ENCODE data around the gene CCNF. TPM values are rescaled to one million over a fixed set of nuclear protein-coding genes. Genes with fewer than 3 reads are reported as not detected.

Gene CCNF
- total and polyA plus RNA-seq, 9 of the 15 experiments (the other 6 are each of a cell fraction or from before 2014, with no cell fraction given), result 4.1 to 70.1 (median 29.5) TPM

- H3K79me2 ChIP-seq (ENCODE audit: control insufficient read depth, insufficient read depth, low read length), result peaks cover 51% of the 10 kb centered on the region
- WGBS (ENCODE audit: insufficient coverage, low coverage, missing lambda C conversion rate), result 0% methylated on average over 57 of the region's 100 CpGs
- TSS peak; percentile 81 for BruUV-seq (replicated peaks)
- ATAC-seq (peak; percentile 78), FAIRE-seq (peak; percentile 51), DNase-seq (ENCODE audit: extremely low read depth in 1 of 4, low spot score in 3 of 4) (peak; percentile 60 to 78 (median 68))
- CTCF ChIA-PET (ENCODE audit: low intra/inter-chr PET ratio), result interaction anchor here (0.6 to 1.1 kb wide), 4 partner anchors 27 to 177 kb away, joined by 3 to 5 read pairs (median 3); partner anchors contain the start of gene ATP6V0C
- in situ Hi-C loops (cut with MboI) (no loop called here), intact Hi-C loops (cut with micrococcal nuclease) (no loop called here)
- H3K27ac ChIP-seq (ENCODE audit: extremely low read depth, low read depth, low read length), result peak overlapping the region; percentile 88
- peaks cover 37 to 94% of the 10 kb centered on the region in 2 experiments for H3K4me1 ChIP-seq (replicated peaks in 1 of 2; ENCODE audit: control insufficient read depth in 2 of 2, insufficient read depth in 2 of 2, low read length in 2 of 2)
- POLR2A ChIA-PET, result interaction anchor here (0.6 to 1.4 kb wide), 6 partner anchors 11 to 502 kb away, joined by 3 to 4 read pairs (median 3); partner anchors contain the start of gene TBL3
- peak overlapping the region; percentile 76 for H3K4me3 ChIP-seq
- peak overlapping the region; percentile 89 for H3K4me2 ChIP-seq (ENCODE audit: insufficient read depth, low read length)
- H3K36me3 ChIP-seq (ENCODE audit: control insufficient read depth, insufficient read depth, low read length), result no peaks in the 10 kb centered on the region; the same call in 2 of the 3 replicates
- peaks cover 3% of the 10 kb centered on the region; the same call in 1 of the 2 replicates for H4K20me1 ChIP-seq (replicated peaks; ENCODE audit: control insufficient read depth, insufficient read depth, low read length)
- H2AFZ ChIP-seq (ENCODE audit: low read depth, low read length), result peak overlapping the region; percentile 75
- no peaks in the 10 kb centered on the region for H3K9me3 ChIP-seq (replicated peaks; ENCODE audit: control insufficient read depth, insufficient read depth, low read depth, low read length)
- no peaks in the 10 kb centered on the region for H3K9me1 ChIP-seq (ENCODE audit: control insufficient read depth, insufficient read depth, low read length)
- H3K27me3 ChIP-seq (ENCODE audit: control insufficient read depth in 2 of 2, insufficient read depth in 2 of 2, low read length in 2 of 2), result no peaks in the 10 kb centered on the region
- H3K9ac ChIP-seq (ENCODE audit: insufficient read depth in 1 of 2, low read depth in 2 of 2, low read length in 2 of 2), result peak overlapping the region; percentile 80 to 98
- TF ChIP-seq BRCA1 (IDR thresholded peaks at IDR 0.05) (no peak), BRCA1 (CRISPR knock-in tag; IDR thresholded peaks at IDR 0.05) (no peak), ESRRA (IDR thresholded peaks at IDR 0.05; ENCODE audit: borderline replicate concordance, low read depth) (no peak; the same call in 1 of the 2 replicates), ZNF507 (tag; conservative IDR thresholded peaks at IDR 0.05) (no peak), ZNF75A (CRISPR knock-in tag; IDR thresholded peaks at IDR 0.05) (no peak), HMGN3 (IDR thresholded peaks at IDR 0.05; ENCODE audit: borderline replicate concordance, extremely low read depth, insufficient read length, low read depth, low read length) (peak; percentile 34), NFE2 (IDR thresholded peaks at IDR 0.05; ENCODE audit: low read depth) (no peak), ZNF785 (CRISPR knock-in tag; IDR thresholded peaks at IDR 0.05) (no peak), DNMT1 (IDR thresholded peaks at IDR 0.05) (no peak), HDGF (IDR thresholded peaks at IDR 0.05) (no peak), E2F6 (IDR thresholded peaks at IDR 0.05; ENCODE audit: borderline replicate concordance in 1 of 2, extremely low read depth in 1 of 2, insufficient read depth in 1 of 2, insufficient read length in 1 of 2, low read depth in 1 of 2, low read length in 1 of 2, poor library complexity in 1 of 2, severe bottlenecking in 1 of 2) (peak; percentile 95 to 98), ZBTB7A (IDR thresholded peaks at IDR 0.05; ENCODE audit: borderline replicate concordance, control insufficient read depth, low read depth, low read length) (peak; percentile 66; the same call in 1 of the 2 replicates), POLR3G (IDR thresholded peaks at IDR 0.05; ENCODE audit: extremely low read depth, insufficient read length, insufficient replicate concordance) (no peak), AFF1 (IDR thresholded peaks at IDR 0.05; ENCODE audit: low read depth in 1 of 2, partially characterized antibody in 2 of 2) (no peak), ZKSCAN1 (IDR thresholded peaks at IDR 0.05; ENCODE audit: low read depth, low read length) (no peak)
These were observed 45.0 kb downstream of the CCNF start for GRCh38 chr16:2473999-2474876.

Measured in K562 (cell line).